NCI-H524 treated with DMSO at 0.1 percent for 48 hours (cell line): ENCODE measurements around the gene CENPO.

Experiments used
- DNase-seq: peaks from one replicate; lab custom pipeline; 2025; lab: John Stamatoyannopoulos, UW

The CENPO gene

GRCh38 chr2:24863641-24864040 lies 70.4 kb downstream of the CENPO start:
- no peak for DNase-seq

- no peak for DNase-seq
Measured at GRCh38 chr2:24866946-24867345, 73.7 kb downstream of the CENPO start.

GRCh38 chr2:24870440-24870839 lies 77.2 kb downstream of the CENPO start:
- no peak for DNase-seq

GRCh38 chr2:24870891-24871705 lies 77.9 kb downstream of the CENPO start:
- DNase-seq: no peak

- no peak for DNase-seq
Measured at GRCh38 chr2:24871852-24872333, 78.7 kb downstream of the CENPO start.
